DND-41 (cell line): Measurements from ENCODE around the gene GADD45GIP1.

Source experiments
- ATAC-seq: fragments of 200-7000 bp; cut with Tn5 transposase; 3 replicates; pipeline ENCODE4 v1.9.1; 2021; ENCODE audit warnings: low read depth; ENCODE audit not compliant: insufficient read depth
- DNase-seq: peaks from one replicate; pipeline ENCODE4 v3.0.0-alpha.2; 2020
- H2AFZ ChIP-seq: 2 replicates; pipeline ENCODE4 v1.6.0; 2012; ENCODE audit warnings: low read depth, low read length
- H3K27ac ChIP-seq: 2 replicates; pipeline ENCODE4 v1.5.1; 2012; ENCODE audit warnings: low read length, inconsistent platforms
- H3K27me3 ChIP-seq: fragments of 200-600 bp; sonication (generic); 2 replicates; pipeline ENCODE4 v1.6.0; 2012; ENCODE audit warnings: low read length, mild to moderate bottlenecking, inconsistent platforms; ENCODE audit not compliant: insufficient read depth, poor library complexity
- H3K36me3 ChIP-seq: 2 replicates; pipeline ENCODE4 v1.5.1; 2012; ENCODE audit warnings: low read length, inconsistent platforms; ENCODE audit not compliant: insufficient read depth
- H3K4me1 ChIP-seq: 2 replicates; pipeline ENCODE4 v1.5.1; 2012; ENCODE audit warnings: mild to moderate bottlenecking, low read length; ENCODE audit not compliant: insufficient read depth
- H3K4me2 ChIP-seq: 2 replicates; pipeline ENCODE4 v1.6.0; 2012; ENCODE audit warnings: mild to moderate bottlenecking, moderate library complexity, low read length, inconsistent platforms; ENCODE audit not compliant: insufficient read depth
- H3K4me3 ChIP-seq, 2 experiments: fragments of 200-600 bp in 1 of 2; shearing (Covaris generic) in 1 of 2; 2 replicates each; pipeline ENCODE4 v1.5.1; 2012 to 2016; ENCODE audit warnings: inconsistent platforms in 2 of 2, low read length in 2 of 2, mild to moderate bottlenecking in 2 of 2, low read depth in 1 of 2, moderate library complexity in 1 of 2
- H3K79me2 ChIP-seq: 2 replicates; pipeline ENCODE4 v1.6.0; 2012; ENCODE audit warnings: low read length, inconsistent platforms; ENCODE audit not compliant: insufficient read depth
- H3K9ac ChIP-seq: 2 replicates; pipeline ENCODE4 v1.6.0; 2012; ENCODE audit warnings: low read depth, mild to moderate bottlenecking, inconsistent platforms, low read length, moderate library complexity
- H3K9me3 ChIP-seq: 2 replicates; pipeline ENCODE4 v1.5.1; 2012; ENCODE audit warnings: low read length, moderate library complexity, mild to moderate bottlenecking, inconsistent platforms; ENCODE audit not compliant: insufficient read depth, severe bottlenecking
- H4K20me1 ChIP-seq: 2 replicates; pipeline ENCODE4 v1.6.0; 2012; ENCODE audit warnings: low read length; ENCODE audit not compliant: insufficient read depth
- EZH2 ChIP-seq: IDR thresholded peaks from 3 replicates; pipeline ENCODE4 v1.6.1; 2012; ENCODE audit warnings: borderline replicate concordance, low read depth, mild to moderate bottlenecking, moderate library complexity, low read length, inconsistent platforms; ENCODE audit not compliant: severe bottlenecking
- TF ChIP-seq, protein P1 (sequence below): IDR thresholded peaks from 2 replicates; pipeline ENCODE4 v1.5.1; 2012; ENCODE audit warnings: borderline replicate concordance, low read length, moderate library complexity, mild to moderate bottlenecking; ENCODE audit not compliant: poor library complexity, severe bottlenecking; ENCODE audit errors: extremely low read depth

GADD45GIP1 gene

DNA sequence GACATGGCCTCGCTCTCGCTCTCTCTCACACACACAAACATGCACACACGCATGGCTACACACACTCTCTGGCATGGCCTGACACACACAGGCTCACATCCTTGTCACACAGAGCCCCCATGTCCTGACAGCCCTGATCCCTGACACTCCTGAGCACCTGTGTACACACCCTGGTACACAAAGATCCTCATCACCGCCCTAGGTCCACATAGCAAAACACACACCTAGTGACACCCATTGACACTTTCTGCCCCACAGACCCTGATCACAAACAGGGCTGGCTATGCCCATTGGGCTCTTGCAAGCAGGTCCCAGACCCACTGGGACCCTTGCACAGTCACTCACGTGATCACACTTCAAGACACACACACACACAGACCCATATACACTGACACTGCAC, 34.3 kb upstream of the GADD45GIP1 start:
- H3K36me3 ChIP-seq = no peaks in the 10 kb centered on the region
- H3K27me3 ChIP-seq = peaks cover 6% of the 10 kb centered on the region
- TF ChIP-seq EZH2 = no peak
- TF ChIP-seq, protein P1, sequence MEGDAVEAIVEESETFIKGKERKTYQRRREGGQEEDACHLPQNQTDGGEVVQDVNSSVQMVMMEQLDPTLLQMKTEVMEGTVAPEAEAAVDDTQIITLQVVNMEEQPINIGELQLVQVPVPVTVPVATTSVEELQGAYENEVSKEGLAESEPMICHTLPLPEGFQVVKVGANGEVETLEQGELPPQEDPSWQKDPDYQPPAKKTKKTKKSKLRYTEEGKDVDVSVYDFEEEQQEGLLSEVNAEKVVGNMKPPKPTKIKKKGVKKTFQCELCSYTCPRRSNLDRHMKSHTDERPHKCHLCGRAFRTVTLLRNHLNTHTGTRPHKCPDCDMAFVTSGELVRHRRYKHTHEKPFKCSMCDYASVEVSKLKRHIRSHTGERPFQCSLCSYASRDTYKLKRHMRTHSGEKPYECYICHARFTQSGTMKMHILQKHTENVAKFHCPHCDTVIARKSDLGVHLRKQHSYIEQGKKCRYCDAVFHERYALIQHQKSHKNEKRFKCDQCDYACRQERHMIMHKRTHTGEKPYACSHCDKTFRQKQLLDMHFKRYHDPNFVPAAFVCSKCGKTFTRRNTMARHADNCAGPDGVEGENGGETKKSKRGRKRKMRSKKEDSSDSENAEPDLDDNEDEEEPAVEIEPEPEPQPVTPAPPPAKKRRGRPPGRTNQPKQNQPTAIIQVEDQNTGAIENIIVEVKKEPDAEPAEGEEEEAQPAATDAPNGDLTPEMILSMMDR = no peak
- H3K4me2 ChIP-seq = no peak overlapping the region
- H3K9me3 ChIP-seq = no peaks in the 10 kb centered on the region
- no peaks in the 10 kb centered on the region for H4K20me1 ChIP-seq
- H3K79me2 ChIP-seq = peaks cover 4% of the 10 kb centered on the region; the same call in 1 of the 2 replicates
- H3K4me3 ChIP-seq = no peak overlapping the region
- H2AFZ ChIP-seq = no peak overlapping the region
- no peak for DNase-seq
- H3K9ac ChIP-seq = no peak overlapping the region
- no peak overlapping the region for H3K27ac ChIP-seq
- no peak for ATAC-seq
- H3K4me1 ChIP-seq = peaks cover 13% of the 10 kb centered on the region

DNA sequence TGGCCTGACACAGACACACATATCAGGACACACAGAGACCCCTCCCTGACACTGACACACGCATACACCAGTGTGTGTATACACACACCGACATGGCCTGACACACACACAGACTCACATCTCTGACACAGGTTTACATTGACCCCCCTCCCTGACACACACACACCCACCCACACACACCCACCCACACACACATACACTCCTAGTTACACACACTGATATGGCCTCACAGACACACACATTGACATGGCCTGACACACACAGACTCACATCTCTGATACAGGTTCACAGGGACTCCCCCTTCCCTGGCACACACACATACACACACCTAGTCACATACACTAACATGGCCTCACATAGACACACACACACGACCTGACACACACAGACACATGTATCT, 33.8 kb upstream of the GADD45GIP1 start:
- H3K4me2 ChIP-seq = no peak overlapping the region
- H2AFZ ChIP-seq = no peak overlapping the region
- peaks cover 4% of the 10 kb centered on the region; the same call in 1 of the 2 replicates for H3K79me2 ChIP-seq
- no peak overlapping the region for H3K27ac ChIP-seq
- H3K36me3 ChIP-seq = no peaks in the 10 kb centered on the region
- ATAC-seq (no peak), DNase-seq (no peak)
- H3K4me1 ChIP-seq = peaks cover 9% of the 10 kb centered on the region
- no peak overlapping the region for H3K9ac ChIP-seq
- H3K27me3 ChIP-seq = peaks cover 6% of the 10 kb centered on the region
- no peaks in the 10 kb centered on the region for H4K20me1 ChIP-seq
- H3K4me3 ChIP-seq = no peak overlapping the region
- no peak for TF ChIP-seq EZH2
- TF ChIP-seq, protein P1 = no peak
- no peaks in the 10 kb centered on the region for H3K9me3 ChIP-seq

DNA sequence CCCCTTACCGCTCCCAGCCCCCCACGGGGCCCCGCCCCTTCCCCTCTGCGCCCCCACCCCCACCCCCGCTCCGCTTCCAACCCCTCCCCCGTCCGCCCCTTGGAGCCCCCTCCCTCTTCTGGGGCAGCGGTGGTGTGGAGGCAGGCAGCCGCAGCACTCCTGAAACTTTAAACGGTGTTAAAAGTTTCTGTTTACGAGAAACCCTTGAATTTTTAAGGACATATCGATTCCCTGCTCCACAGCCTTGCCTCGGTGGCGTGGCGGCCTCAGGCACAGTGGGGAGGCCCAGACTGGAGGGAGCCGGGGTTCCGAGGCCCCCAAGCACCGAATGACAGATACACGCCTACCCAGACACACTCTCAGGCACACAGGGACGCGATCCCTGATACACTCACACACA, 33.4 kb upstream of the GADD45GIP1 start:
- DNase-seq = no peak

More for the DNA sequence above, 33.4 kb upstream of the GADD45GIP1 start:
- Histone ChIP-seq H3K36me3 (no peaks in the 10 kb centered on the region), H3K4me2 (no peak overlapping the region), H2AFZ (no peak overlapping the region), H4K20me1 (no peaks in the 10 kb centered on the region), H3K9ac (no peak overlapping the region), H3K79me2 (peaks cover 4% of the 10 kb centered on the region; the same call in 1 of the 2 replicates), H3K27me3 (peaks cover 6% of the 10 kb centered on the region), H3K9me3 (no peaks in the 10 kb centered on the region), H3K4me3 (no peak overlapping the region), H3K4me1 (peaks cover 8% of the 10 kb centered on the region), H3K27ac (no peak overlapping the region)
- no peak for TF ChIP-seq EZH2
- TF ChIP-seq, protein P1 = no peak
- no peak for ATAC-seq
